BLaER1 treated with 17β-estradiol and CSF1 and Interleukin-3, amounts not matched to agents 10 nM and 100 nM (cell line): ENCODE results near the gene ANKRD16.

Experiments
- H3K27ac ChIP-seq, 11 experiments: shearing (Covaris generic); formaldehyde crosslinking; 2 replicates each; pipeline ENCODE4 v1.8.1; 2022
- H3K27me3 ChIP-seq, 11 experiments: shearing (Covaris generic); formaldehyde crosslinking; 2 replicates each; pipeline ENCODE4 v1.8.1; 2022
- H3K36me3 ChIP-seq, 11 experiments: shearing (Covaris generic); formaldehyde crosslinking; 2 replicates each; pipeline ENCODE4 v1.8.1; 2022
- H3K4me1 ChIP-seq, 10 experiments: shearing (Covaris generic); formaldehyde crosslinking; 2 replicates each; pipeline ENCODE4 v1.8.1; 2022
- H3K4me2 ChIP-seq, 11 experiments: shearing (Covaris generic); formaldehyde crosslinking; 2 replicates each; pipeline ENCODE4 v1.8.1; 2022
- H3K4me3 ChIP-seq, 10 experiments: shearing (Covaris generic); formaldehyde crosslinking; 2 replicates each; pipeline ENCODE4 v1.8.1; 2022
- H3K9ac ChIP-seq, 11 experiments: shearing (Covaris generic); formaldehyde crosslinking; 2 replicates each; pipeline ENCODE4 v1.8.1; 2022
- H3K9me3 ChIP-seq, 11 experiments: shearing (Covaris generic); formaldehyde crosslinking; replicated peaks in 1 of 11; 2 replicates each; pipeline ENCODE4 v1.8.1; 2022
- H4K20me1 ChIP-seq, 11 experiments: shearing (Covaris generic); formaldehyde crosslinking; 2 replicates each; pipeline ENCODE4 v1.8.1; 2022
- Cebpa-rat ChIP-seq, 11 experiments: shearing (Covaris generic); IDR thresholded peaks; 2 replicates each; pipeline ENCODE4 v1.8.1; 2022

Gene ANKRD16

GRCh38 chr10:5897053-5897340 is 7.3 kb upstream of the ANKRD16 start:
- Histone ChIP-seq H3K9ac (no peak overlapping the region), H3K27ac (no peak overlapping the region), H3K4me1 (peaks cover 4 to 18% (median 10%) of the 10 kb centered on the region in 10 experiments; a peak in 19 of 20 replicates), H3K36me3 (peaks cover 58 to 90% (median 82%) of the 10 kb centered on the region in 11 experiments), H3K27me3 (no peaks in the 10 kb centered on the region), H3K4me2 (no peak overlapping the region), H4K20me1 (peaks cover 21 to 87% (median 55%) of the 10 kb centered on the region in 11 experiments; a peak in 18 of 22 replicates), H3K4me3 (no peak overlapping the region), H3K9me3 (peaks cover 6 to 16% (median 14%) of the 10 kb centered on the region in 11 experiments; a peak in 21 of 22 replicates)
- TF ChIP-seq Cebpa-rat (IDR thresholded peaks at IDR 0.05): no peak

GRCh38 chr10:5896208-5897052 is 6.7 kb upstream of the ANKRD16 start:
- Histone ChIP-seq H3K27ac (no peak overlapping the region), H3K9ac (no peak overlapping the region), H3K4me2 (0 out of 22 replicates have a peak overlapping the region, but pooled peaks of 1 of the 11 experiments have one; percentile 5), H3K4me3 (no peak overlapping the region), H4K20me1 (peaks cover 27 to 93% (median 61%) of the 10 kb centered on the region in 11 experiments; a peak in 18 of 22 replicates), H3K36me3 (peaks cover 58 to 85% (median 78%) of the 10 kb centered on the region in 11 experiments), H3K4me1 (peaks cover 9 to 23% (median 15%) of the 10 kb centered on the region in 10 experiments), H3K27me3 (no peaks in the 10 kb centered on the region), H3K9me3 (peaks cover 6 to 16% (median 14%) of the 10 kb centered on the region in 11 experiments; a peak in 21 of 22 replicates)
- TF ChIP-seq Cebpa-rat (IDR thresholded peaks at IDR 0.05): no peak

GRCh38 chr10:5895804-5896203 is 6.1 kb upstream of the ANKRD16 start:
- Histone ChIP-seq H3K4me2 (0 out of 22 replicates have a peak overlapping the region, but pooled peaks of 3 of the 11 experiments have one; percentile 2 to 10 (median 5)), H3K4me3 (no peak overlapping the region), H3K4me1 (peaks cover 16 to 29% (median 22%) of the 10 kb centered on the region in 10 experiments), H3K9me3 (peaks cover 6 to 16% (median 14%) of the 10 kb centered on the region in 11 experiments; a peak in 21 of 22 replicates), H4K20me1 (peaks cover 33 to 97% (median 66%) of the 10 kb centered on the region in 11 experiments; a peak in 19 of 22 replicates), H3K36me3 (peaks cover 58 to 81% (median 74%) of the 10 kb centered on the region in 11 experiments), H3K27ac (no peak overlapping the region), H3K27me3 (no peaks in the 10 kb centered on the region), H3K9ac (no peak overlapping the region)
- no peak for TF ChIP-seq Cebpa-rat (IDR thresholded peaks at IDR 0.05)

- H3K9me3 ChIP-seq: peaks cover 6 to 16% (median 14%) of the 10 kb centered on the region in 11 experiments; a peak in 21 of 22 replicates
These were observed 5.7 kb upstream of the ANKRD16 start for GRCh38 chr10:5895365-5895764.

GRCh38 chr10:5894873-5895272 is 5.2 kb upstream of the ANKRD16 start:
- H4K20me1 ChIP-seq: peaks cover 37 to 92% (median 60%) of the 10 kb centered on the region in 11 experiments; a peak in 19 of 22 replicates
- no peaks in the 10 kb centered on the region for H3K27me3 ChIP-seq
- H3K9me3 ChIP-seq: peaks cover 6 to 16% (median 14%) of the 10 kb centered on the region in 11 experiments; a peak in 21 of 22 replicates
- no peak for TF ChIP-seq Cebpa-rat (IDR thresholded peaks at IDR 0.05)
- no peak overlapping the region for H3K4me2 ChIP-seq
- no peak overlapping the region for H3K27ac ChIP-seq
- H3K4me1 ChIP-seq: peaks cover 18 to 32% (median 24%) of the 10 kb centered on the region in 10 experiments
- peaks cover 52 to 72% (median 66%) of the 10 kb centered on the region in 11 experiments for H3K36me3 ChIP-seq
- no peak overlapping the region for H3K9ac ChIP-seq
- no peak overlapping the region for H3K4me3 ChIP-seq

More at GRCh38 chr10:5895365-5895764, 5.7 kb upstream of the ANKRD16 start:
- H3K4me3 ChIP-seq: no peak overlapping the region
- H3K9ac ChIP-seq: no peak overlapping the region
- H3K36me3 ChIP-seq: peaks cover 57 to 77% (median 70%) of the 10 kb centered on the region in 11 experiments
- TF ChIP-seq Cebpa-rat (IDR thresholded peaks at IDR 0.05): no peak
- peaks cover 37 to 97% (median 65%) of the 10 kb centered on the region in 11 experiments; a peak in 19 of 22 replicates for H4K20me1 ChIP-seq
- H3K4me1 ChIP-seq: peaks cover 18 to 32% (median 24%) of the 10 kb centered on the region in 10 experiments
- H3K27ac ChIP-seq: no peak overlapping the region
- H3K27me3 ChIP-seq: no peaks in the 10 kb centered on the region
- 0 out of 22 replicates have a peak overlapping the region, but pooled peaks of 3 of the 11 experiments have one; percentile 2 to 10 (median 5) for H3K4me2 ChIP-seq

- TF ChIP-seq Cebpa-rat (IDR thresholded peaks at IDR 0.05): no peak
- no peak overlapping the region for H3K27ac ChIP-seq
- peaks cover 51 to 72% (median 65%) of the 10 kb centered on the region in 11 experiments for H3K36me3 ChIP-seq
- H3K4me3 ChIP-seq: no peak overlapping the region
- no peak overlapping the region for H3K4me2 ChIP-seq
- H3K27me3 ChIP-seq: no peaks in the 10 kb centered on the region
- H4K20me1 ChIP-seq: peaks cover 37 to 90% (median 59%) of the 10 kb centered on the region in 11 experiments; a peak in 19 of 22 replicates
- peak overlapping the region in 1 of 11 experiments; percentile 12; a peak in 1 of 22 replicates for H3K9ac ChIP-seq
- peaks cover 18 to 32% (median 24%) of the 10 kb centered on the region in 10 experiments for H3K4me1 ChIP-seq
- H3K9me3 ChIP-seq: peaks cover 6 to 16% (median 14%) of the 10 kb centered on the region in 11 experiments; a peak in 21 of 22 replicates
These were observed 4.7 kb upstream of the ANKRD16 start for GRCh38 chr10:5894403-5894802.

- Histone ChIP-seq H3K36me3 (peaks cover 47 to 67% (median 56%) of the 10 kb centered on the region in 11 experiments), H3K27ac (no peak overlapping the region), H4K20me1 (peaks cover 31 to 88% (median 61%) of the 10 kb centered on the region in 11 experiments; a peak in 19 of 22 replicates), H3K4me2 (no peak overlapping the region), H3K9ac (no peak overlapping the region), H3K9me3 (peaks cover 6 to 14% (median 13%) of the 10 kb centered on the region in 11 experiments; a peak in 21 of 22 replicates), H3K4me1 (peaks cover 23 to 37% (median 30%) of the 10 kb centered on the region in 10 experiments), H3K27me3 (no peaks in the 10 kb centered on the region), H3K4me3 (no peak overlapping the region)
- TF ChIP-seq Cebpa-rat (IDR thresholded peaks at IDR 0.05): no peak
These were observed 3.6 kb upstream of the ANKRD16 start for GRCh38 chr10:5893321-5893720.

GRCh38 chr10:5892007-5892406 is 2.3 kb upstream of the ANKRD16 start:
- H3K9ac ChIP-seq: peak overlapping the region in 3 of 11 experiments; percentile 9 to 93 (median 91); a peak in 4 of 22 replicates
- no peak for TF ChIP-seq Cebpa-rat (IDR thresholded peaks at IDR 0.05)
- peaks cover 32 to 48% (median 42%) of the 10 kb centered on the region in 10 experiments for H3K4me1 ChIP-seq
- H3K27me3 ChIP-seq: no peaks in the 10 kb centered on the region
- H4K20me1 ChIP-seq: peaks cover 31 to 82% (median 59%) of the 10 kb centered on the region in 11 experiments; a peak in 19 of 22 replicates
- H3K36me3 ChIP-seq: peaks cover 37 to 58% (median 43%) of the 10 kb centered on the region in 11 experiments
- peak overlapping the region; percentile 86 to 97 (median 94) for H3K4me2 ChIP-seq
- no peak overlapping the region for H3K4me3 ChIP-seq
- no peak overlapping the region for H3K27ac ChIP-seq
- H3K9me3 ChIP-seq: peaks cover 0 to 1% (median 0%) of the 10 kb centered on the region in 11 experiments; a peak in 6 of 22 replicates
